NCI-H1417 (cell line): ENCODE measurements around the gene MAP4K4.

Experiments used
- DNase-seq, 3 experiments: peaks; one replicate each; lab custom pipeline; 2025; lab: John Stamatoyannopoulos, UW

MAP4K4 gene

DNA sequence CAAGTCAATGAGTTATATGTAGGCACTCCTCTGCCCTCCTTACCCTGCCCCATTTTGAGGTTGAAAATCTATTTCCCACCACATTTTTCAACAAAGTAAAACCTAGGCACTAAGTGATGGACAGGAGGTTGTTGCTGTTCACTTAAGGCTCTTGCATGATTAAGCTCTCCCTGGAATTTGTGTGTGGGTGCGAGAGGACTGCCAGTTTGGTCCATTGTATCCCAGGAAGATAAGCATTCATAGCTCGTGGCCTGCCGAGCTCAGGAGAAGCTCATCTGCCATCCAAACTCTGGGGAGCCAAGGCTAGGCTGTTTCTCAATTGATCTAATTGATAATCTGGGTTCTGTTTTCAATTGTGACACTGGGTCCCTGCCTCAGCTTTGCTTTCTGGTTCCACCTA lies 4.7 kb upstream of the MAP4K4 start:
- DNase-seq, result no peak

DNA sequence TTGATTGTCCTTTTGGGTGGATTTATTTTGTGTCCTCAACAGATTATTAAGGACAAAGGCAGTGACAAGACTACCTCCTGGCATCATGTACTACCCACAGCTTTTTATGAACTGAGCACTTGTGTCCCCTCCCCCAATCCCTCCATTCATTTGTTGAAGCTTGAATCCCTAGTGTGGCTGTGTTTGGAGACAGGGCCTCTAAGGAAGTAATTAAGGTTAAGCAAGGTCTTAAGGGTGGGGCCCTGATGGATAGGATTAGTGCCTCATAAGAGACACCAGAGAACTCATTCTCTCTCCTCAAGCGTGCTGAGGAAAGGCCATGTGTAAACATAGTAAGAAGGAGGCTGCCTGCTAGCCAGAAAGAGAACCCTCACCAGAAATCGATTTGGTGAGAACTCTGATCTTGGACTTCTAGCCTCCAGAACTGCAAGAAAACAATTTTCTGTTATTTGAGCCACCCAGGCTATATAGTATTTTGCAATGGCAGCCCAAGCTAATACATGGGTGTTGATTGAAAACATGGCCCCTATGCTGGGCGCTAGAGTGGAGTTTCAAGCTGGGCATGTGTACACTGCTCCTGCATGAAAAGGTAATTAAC lies 3.4 kb upstream of the MAP4K4 start:
- DNase-seq, result no peak

DNA sequence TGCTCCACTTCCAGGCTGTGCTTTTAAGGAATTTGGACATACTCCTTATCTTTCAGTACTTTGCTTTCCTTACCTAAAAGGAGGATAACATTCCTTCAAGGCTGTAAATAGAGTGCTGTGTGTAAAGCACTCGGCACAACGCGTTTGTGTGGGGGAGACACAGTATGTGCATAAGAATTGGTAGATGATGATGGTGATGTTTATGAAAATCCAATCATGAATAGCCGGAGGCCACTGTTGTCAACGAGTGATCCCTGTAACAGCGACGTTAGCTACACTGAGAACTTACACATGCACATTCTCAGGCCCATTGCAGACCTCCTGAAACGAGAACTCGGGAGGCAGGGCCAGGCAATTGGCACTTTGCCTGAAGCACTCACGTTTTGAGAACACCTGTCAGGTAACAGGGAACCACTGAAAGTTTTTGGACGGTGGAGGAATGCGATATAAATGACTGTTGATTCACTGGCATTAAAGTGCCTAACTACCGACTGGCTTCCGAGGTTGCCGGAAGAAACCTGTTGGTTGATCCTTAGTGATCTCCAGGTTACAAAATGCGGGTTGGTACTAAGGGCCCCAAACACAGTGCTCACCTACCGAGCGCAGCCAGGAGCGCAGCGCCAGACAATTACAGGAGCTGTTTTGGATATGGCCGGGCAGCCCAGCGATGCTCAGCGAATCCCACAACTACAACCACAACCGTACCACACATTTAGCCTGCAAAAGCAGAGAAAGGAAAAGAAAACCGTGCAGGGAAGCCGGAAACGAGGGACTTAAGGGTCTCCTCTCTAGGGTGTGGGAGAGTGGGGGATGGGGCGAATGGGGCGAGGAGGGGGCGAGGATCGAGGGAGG lies 1.0 kb upstream of the MAP4K4 start:
- DNase-seq, result peak; percentile 13 to 79 (median 70)

DNA sequence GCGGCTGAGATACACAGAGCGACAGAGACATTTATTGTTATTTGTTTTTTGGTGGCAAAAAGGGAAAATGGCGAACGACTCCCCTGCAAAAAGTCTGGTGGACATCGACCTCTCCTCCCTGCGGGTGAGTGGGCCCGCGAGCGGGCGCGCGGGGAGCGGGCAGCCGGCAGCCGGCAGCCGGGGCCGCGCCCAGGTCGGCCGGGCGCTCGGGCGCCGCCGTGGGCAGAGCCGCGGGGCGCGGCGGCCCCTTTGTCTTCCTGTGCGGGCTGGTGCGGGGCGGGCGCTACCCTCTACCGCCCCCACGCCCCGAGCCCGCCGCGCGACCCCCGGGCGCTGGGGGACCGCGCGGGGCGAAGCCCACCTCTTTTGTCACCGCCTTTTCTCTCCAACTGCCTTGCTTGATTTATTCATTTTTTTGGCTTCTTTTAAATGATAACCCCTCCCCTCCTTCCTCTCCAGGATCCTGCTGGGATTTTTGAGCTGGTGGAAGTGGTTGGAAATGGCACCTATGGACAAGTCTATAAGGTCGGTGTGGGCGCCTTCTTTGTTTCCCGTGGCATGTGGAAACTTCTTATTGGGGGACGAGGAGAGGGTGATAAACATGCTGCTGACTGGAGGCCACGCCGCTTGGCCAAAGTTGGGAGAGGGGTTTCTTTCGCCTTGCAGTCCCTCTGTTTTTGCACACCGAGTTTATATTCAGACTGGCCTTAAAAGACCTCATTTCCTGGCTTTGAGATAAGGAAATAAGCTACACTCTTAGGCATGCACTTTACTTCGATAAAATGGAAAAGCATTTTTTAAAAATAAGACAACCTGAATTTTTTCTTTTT lies 722 bp downstream of the MAP4K4 start:
- peak in 2 of 3 experiments; percentile 62 to 70 for DNase-seq

DNA sequence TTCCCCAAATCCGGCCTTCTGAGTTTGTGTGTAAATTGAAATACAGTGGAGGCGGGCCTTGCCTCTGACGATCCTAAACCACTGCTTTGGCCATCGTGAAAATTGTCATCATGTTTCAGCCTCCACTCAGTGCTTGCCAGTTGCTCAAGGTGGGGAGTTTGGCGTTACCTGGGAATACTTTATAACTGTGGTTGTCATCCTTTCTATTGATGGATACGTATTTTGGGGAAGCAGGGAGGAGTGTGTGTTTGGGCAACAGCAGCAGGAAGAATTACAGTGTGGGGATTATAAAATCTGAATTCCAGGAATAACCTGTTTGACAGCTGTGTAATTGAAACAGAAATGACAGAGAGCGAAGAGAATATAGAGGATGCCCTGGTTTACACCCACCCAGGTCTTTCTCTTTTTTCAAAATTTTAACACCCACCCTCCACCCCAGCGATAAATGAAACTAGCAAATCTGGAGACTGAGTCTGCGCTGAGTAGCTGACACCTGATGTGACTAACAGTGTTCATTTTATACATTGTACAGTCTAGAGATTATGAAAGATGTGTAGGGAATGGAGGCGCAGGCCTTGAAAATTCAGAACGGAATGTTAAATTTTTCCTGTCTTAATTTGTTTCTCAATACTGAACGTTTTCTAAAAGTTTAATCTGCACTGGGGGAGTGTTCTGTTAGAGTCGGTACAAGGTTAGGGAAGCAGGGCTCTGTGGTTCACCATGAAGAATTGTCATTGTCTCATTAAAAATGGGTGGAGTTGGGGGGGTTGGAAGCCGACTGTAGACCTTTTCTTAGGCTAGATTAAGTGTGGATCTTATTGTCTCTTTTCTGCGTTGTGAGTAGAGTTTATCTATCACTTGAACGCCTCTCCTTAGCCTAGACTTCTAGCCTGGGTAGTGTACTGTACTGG lies 1.6 kb downstream of the MAP4K4 start:
- peak; percentile 3 to 70 (median 17) for DNase-seq

DNA sequence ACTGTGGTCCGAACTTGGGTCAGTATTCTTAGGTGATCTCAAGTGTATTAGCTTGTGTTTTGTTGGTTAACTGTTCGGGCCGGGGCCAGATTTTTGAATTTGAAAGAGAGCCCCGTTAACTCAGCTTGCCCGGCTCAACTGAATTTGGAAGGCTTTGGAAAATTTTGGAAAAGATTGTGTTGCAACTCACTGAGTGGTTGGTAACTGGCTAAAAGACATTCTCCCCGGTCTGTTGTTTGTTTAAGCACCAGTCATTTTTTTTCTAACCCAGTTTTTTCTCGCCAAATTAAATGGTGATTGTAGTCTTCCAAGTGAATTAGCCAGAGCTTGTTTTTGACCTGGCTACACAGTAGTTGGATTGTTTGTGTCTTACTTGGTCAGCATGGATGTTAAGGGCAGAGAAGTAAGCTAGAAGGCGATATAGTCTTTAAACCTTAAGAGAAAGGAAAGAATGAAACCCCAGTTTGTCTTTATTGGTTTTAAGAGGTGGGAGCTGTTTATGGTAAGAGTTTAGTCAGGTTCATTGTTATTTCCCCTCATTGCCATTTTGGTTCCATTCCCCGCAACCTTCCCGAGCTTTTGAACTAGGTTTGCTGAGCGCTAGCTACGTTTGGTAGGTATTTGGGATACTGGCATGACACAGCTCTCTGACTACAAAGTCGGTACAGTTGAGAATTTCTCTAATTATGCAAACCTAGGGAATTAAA lies 2.4 kb downstream of the MAP4K4 start:
- DNase-seq, result peak in 1 of 3 experiments; percentile 29

DNA sequence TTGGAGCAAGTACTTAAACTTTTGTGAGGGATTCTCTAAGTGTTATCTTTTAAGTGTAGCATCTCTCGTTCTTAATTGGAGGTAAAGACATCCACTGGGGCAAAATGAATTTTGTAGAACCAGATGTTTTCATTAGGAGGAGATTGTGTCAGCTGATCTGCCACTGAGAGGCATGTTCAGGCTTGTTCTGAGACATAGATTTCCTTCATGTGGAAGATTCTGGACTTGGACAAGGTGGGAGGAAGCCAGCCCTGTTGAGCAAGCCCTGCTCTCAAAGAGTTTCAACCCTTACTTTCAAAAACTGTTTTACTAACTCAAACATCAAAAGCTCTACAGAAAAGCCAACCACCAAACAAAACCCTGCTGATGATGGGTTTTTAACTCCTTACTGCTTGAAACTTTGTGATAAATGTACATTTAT lies 6.5 kb downstream of the MAP4K4 start:
- DNase-seq, result no peak

DNA sequence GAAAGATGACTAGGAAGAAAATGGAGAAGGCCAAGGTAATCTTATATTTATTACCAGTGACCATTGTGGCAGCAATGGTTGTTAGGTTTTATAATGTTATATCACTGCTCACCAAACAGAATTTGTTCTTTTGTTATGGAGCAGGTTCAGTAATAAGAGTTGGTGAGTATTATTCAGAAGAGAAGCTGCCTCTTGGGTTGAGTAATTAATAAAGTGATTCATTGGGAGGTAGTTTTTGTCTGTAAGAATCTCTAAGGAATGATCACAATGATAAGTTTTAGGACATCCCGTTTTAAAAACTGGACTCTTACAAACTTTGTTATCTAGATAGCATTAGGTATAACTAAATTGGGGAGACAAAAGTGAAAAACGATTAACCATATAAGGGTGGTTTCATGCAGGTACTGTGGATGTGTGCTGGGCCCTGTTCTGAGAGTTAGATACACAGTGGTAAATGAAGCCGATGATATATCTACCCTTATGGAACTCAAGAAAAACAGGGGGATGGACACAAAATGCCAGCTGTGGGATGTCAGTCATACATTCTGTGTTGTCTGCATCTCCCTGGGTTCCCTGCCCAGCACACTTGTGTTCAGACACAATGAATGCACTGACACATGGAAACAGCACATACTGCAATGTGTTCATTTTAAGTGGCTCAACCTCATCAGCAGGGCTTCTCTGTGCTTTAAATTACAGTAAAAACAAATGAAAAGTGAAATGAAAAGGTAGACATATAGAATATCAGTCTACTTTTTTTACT lies 7.5 kb downstream of the MAP4K4 start:
- DNase-seq, result no peak

DNA sequence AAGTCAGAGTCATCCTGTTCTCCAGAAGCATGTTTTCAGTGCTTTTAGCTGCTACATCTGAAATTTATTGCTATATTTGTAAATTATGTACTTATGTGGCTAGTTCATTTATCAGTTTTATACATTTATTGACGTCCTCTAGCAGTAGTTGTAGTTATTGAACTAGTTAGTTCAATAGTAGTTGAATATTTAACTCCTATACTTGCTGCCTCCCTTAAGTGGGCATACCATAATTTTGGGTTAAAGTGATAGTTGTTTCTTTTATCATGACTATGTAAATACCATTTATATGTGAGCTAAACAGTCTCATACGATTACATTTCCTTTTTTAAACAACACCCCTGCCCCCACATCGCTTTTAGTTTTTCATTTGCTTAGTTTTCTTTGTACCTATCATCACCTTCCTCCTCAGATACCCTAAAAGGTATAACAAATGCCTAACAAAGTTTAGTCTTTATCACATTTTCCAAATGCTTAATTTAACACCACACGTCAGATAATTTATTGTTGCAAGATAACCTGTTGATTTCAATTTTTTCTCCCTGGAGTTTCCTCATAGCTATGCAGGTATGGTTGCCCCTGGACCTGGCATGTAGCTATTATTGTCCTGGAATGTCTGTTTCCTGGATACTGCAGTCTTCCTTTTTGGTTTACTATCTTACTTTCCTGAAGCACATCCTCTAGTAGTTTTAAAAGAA lies 8.8 kb downstream of the MAP4K4 start:
- no peak for DNase-seq

DNA sequence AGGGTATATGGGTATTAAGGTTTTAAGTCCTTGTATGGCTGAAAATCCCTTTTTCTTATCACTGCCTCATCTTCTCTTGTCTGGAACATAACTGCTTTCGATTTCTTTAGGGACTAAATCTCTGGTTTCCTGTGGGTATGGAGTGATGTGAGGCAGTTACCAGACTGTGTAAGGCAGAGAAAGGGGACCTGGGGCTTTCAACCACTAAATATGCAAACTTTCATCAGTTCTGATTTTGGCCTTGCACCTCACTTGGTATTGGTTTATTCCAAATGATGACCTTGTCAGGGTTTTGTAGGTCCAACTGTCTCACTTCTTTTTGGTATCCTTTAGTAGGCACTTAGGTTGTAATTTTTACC lies 9.3 kb downstream of the MAP4K4 start:
- DNase-seq, result no peak

DNA sequence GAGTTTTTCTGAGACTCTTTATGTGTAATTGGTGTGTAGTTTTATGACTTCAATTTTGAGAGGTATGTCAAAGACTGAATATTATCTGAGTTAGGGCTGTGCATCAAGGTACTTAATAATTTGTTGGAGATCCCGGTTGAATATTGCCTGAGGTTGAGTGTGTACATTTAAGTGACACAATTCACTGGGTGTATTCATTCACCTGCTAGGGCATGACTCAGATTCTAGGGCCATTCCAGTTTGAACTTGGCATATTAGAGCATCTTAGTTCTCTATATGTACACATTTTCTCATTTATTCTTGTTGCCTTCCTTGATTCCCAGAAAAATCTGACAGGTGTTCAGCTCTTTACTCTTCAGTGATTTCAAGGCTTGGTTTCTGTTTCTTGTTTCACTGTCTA lies 12.5 kb downstream of the MAP4K4 start:
- peak in 1 of 3 experiments; percentile 33 for DNase-seq

DNA sequence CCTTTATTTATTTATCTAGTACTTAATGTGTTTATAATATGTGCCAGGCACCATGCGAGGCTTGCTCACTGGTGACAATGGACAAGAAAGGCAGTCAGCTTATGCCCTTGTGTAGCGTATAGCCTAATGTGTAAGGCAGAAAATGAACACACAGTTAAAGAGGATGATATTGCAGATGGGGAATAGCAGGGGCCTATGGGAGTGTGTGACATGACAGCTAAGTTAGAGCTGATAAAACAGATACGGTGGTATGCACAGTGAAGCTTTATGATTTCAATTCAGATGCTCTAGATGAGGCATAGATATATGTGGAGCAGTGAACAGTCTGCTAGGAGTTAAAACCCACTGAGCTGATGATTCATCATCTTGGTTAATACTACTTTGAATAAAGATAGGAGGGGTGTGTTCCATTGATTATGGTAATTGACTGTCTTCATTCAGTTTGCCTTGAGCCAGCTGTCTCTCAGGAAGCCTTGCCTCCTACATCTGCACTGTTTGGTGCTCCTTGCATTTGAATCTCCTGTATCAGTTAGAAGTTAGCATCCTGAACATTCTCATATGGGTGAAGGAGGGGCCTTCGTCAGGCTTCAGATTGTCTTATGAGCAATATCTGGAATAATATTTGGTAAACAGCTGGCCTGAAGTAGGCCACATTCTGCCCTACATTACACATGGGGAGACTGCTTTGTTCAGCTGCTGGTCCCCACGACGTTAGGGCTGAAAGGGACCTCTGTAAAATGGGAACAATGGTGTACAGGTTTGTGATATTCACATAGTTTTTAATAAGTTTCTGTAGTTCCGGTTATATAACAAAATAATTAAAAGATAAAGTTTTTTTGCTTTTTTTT lies 13.2 kb downstream of the MAP4K4 start:
- DNase-seq, result no peak

DNA sequence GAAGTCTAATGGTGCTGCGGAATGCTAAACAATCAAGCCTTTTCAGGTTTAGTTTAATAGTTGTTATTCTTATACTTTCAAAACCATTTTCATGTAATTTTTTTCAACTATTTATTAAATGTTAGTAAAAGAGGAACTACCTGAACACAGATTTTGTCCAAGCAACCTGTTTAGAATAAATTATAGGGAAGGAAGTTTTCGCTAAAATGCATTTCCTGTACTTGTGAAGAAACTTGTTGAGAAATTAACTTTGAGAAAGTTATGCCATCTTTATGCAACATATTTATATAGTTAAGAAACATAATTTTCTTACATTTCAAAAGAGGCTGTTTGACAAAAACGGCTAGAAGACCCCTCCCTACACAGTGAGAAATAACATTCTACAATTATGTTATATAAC lies 16.6 kb downstream of the MAP4K4 start:
- no peak for DNase-seq

DNA sequence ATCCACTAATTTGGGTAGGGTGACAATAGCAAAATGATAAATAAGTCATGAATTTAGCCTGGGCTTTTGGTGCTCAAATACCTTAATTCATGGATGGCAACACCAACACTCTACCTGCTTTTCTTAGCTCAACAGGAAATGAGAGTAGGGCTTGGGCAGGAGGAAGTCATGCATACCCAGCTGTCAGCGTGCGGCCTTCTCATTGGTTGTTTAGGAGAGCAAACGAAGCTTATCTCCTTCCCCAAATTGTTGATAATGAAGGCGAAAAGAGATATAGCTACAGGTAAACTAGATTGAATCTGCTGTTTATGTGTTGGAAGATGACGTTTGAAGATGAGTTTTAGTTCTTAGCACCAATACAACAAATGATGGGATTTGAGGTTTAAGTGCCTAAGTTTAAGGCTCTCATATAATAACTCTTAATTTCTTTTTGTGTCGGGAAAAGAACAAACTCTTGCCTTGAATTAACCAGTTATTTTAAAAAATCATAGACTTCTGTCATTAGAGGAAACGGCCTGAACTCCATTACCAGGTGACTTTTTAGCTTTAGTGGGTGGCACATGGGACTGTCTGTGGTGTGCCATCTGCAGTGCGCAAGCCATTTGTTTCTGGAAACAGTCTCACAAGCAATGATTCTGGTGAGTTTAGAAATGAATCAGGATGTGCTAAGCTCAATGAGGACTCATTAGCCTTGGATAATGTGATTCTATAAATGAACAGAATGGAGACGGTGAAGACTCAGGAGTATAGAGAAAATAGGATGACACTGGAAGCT lies 19.8 kb downstream of the MAP4K4 start:
- no peak for DNase-seq

DNA sequence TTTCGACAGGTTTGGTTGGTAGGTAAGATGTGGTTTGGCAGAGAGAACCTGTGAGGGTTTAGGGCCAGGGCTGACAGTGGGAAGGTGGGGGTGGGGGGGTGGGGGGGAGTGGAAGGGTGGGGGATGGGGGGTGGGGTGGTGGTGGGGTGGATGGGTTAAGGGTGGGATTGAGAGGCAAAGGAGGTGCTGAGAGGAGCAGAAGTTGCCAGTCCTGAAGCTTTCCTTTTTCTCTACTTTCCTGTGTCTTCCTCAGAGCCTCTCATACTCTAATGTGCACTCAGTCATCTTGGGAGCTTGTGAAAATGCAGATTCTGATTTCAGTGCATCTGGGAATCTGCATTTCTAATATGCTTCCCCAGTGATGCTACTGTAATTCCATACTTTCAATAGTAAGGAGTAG lies 21.0 kb downstream of the MAP4K4 start:
- DNase-seq, result no peak

DNA sequence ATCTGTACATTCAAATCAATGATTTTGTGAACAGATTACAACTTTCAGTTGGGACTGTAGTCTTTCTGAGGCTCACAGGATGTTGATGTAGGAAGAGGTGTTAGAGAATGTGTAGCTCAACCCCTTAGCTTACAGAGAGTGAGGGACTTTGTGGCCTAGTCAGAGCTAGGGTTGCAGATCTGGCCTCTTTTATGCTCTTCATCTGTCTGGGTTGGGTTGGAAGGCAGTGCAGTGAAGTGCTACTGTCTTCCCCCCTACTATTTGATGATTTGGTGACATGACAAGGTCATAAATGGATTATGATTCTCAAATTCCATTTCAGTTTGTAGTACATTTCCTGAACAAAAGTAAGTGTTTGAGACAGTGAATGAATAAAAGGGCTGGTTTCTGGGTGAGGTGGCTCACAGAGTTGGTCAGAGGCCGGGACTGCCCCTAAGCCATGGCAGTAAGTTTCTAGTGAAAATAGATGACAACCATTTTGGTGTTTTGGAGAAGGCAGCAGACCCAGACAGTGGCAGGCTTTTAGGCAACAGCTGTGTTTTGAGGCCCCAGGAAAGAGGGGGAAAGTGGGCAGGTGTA lies 21.6 kb downstream of the MAP4K4 start:
- DNase-seq, result no peak

DNA sequence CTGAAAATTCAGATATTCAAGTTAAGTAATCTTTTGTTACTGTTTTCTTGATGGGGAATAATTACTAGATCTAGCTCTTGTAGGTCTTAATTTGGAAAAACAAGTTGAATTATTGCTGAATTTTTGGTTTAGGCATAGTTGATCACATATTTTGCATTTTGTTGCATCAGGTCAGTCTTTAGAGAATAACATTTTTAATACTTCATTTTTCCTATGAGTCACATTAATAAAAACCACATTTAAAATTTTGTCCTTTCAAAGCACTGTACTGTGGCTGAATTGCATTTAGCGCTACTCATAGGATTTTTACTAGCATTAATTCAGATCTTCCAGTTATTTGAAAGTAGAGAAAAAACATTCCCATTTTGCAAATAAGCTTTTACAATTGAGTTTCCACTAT lies 23.2 kb downstream of the MAP4K4 start:
- DNase-seq, result no peak

DNA sequence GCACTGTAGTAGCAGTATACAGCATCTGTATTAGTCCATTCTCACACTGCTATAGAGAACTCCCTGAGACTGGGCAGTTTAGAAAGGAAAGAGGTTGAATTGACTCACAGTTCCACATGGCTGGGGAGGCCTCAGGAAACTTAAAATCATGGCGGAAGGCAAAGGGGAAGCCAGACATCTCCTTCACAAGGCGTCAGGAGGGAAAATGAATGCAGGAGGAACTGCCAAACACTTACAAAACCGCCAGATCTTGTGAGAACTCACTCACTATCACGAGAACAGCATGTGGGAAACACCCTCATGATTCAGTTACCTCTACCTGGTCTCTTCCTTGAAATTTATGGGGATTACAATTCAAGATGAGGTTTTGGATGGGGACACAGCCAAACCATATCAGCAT lies 25.4 kb downstream of the MAP4K4 start:
- DNase-seq, result no peak
